Peyer's patch (tissue), 4 donors: ENCODE measurements around the gene SLC45A1. TPM values are rescaled to one million over a fixed set of nuclear protein-coding genes. Genes with fewer than 3 reads are reported as not detected.
"Not testable (repeated sequence)": the region's sequence is repeated elsewhere in the genome, so short reads cannot be mapped to it uniquely, and the experiment has no call there.

ENCODE experiments used
- DNase-seq, 3 donors: peaks; one replicate each; pipeline ENCODE4 v3.0.0-alpha.2; 2017 to 2019
- H3K27ac ChIP-seq, 4 donors: fragments of 200-600 bp; sonication (generic); one replicate each; pipeline ENCODE4 v1.5.1; 2016 to 2019
- H3K27me3 ChIP-seq, 2 donors: fragments of 200-600 bp; sonication (generic); one replicate each; pipeline ENCODE4 v1.5.1; 2019
- H3K36me3 ChIP-seq, 3 donors: fragments of 200-600 bp; sonication (generic); one replicate each; pipeline ENCODE4 v1.5.1; 2016 to 2019
- H3K4me1 ChIP-seq, 4 donors: fragments of 200-600 bp; sonication (generic); one replicate each; pipeline ENCODE4 v1.5.1; 2016 to 2019
- H3K4me3 ChIP-seq, 4 donors: fragments of 200-600 bp; sonication (generic); 1 replicate in 3 of 4; 2 replicates in 1 of 4; pipeline ENCODE4 v1.5.1; 2016 to 2019; ENCODE audit warnings: mild to moderate bottlenecking in 1 of 4
- H3K9me3 ChIP-seq, 4 donors: fragments of 200-600 bp; sonication (generic); one replicate each; pipeline ENCODE4 v1.5.1; 2016 to 2019; ENCODE audit warnings: mild to moderate bottlenecking in 1 of 4
- POLR2A ChIP-seq, 2 donors: fragments of 450-650 bp; IDR thresholded peaks; one replicate each; pipeline ENCODE4 v1.5.1; 2017; ENCODE audit warnings: antibody characterized with exemption in 2 of 2, mild to moderate bottlenecking in 2 of 2, moderate library complexity in 2 of 2
- total RNA-seq, 4 donors: library from RNA; depleted of rRNA; stranded (reverse); fragments of >200 nt; gene quantifications; one replicate each; pipeline ENCODE4 v1.1.0, GENCODE V29; 2016
- TF ChIP-seq, protein P1 (sequence below), 6 experiments: fragments of 450-650 bp in 4 of 6; fragments of 200-600 bp in 2 of 6; sonication (generic) in 1 of 6; IDR thresholded peaks; one replicate each; pipeline ENCODE4 v1.5.1; 2017 to 2019; ENCODE audit warnings: antibody characterized with exemption in 6 of 6, mild to moderate bottlenecking in 3 of 6, moderate library complexity in 1 of 6

The SLC45A1 gene
- 1 to 10 TPM in 2 of 4 donors, under 1 TPM in 2; 0.70 to 2.5 (median 1.1) TPM for total RNA-seq

- TF ChIP-seq, protein P1, sequence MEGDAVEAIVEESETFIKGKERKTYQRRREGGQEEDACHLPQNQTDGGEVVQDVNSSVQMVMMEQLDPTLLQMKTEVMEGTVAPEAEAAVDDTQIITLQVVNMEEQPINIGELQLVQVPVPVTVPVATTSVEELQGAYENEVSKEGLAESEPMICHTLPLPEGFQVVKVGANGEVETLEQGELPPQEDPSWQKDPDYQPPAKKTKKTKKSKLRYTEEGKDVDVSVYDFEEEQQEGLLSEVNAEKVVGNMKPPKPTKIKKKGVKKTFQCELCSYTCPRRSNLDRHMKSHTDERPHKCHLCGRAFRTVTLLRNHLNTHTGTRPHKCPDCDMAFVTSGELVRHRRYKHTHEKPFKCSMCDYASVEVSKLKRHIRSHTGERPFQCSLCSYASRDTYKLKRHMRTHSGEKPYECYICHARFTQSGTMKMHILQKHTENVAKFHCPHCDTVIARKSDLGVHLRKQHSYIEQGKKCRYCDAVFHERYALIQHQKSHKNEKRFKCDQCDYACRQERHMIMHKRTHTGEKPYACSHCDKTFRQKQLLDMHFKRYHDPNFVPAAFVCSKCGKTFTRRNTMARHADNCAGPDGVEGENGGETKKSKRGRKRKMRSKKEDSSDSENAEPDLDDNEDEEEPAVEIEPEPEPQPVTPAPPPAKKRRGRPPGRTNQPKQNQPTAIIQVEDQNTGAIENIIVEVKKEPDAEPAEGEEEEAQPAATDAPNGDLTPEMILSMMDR (IDR thresholded peaks at IDR 0.05), result peak in 1 of 6 experiments; percentile 7
- TF ChIP-seq POLR2A (IDR thresholded peaks at IDR 0.05), result peak in 1 of 2 donors; percentile 34
- H3K36me3 ChIP-seq, result no peaks in the 10 kb centered on the region
- peaks cover 3 to 21% (median 10%) of the 10 kb centered on the region in 4 donors for H3K4me1 ChIP-seq
- peak within 1 kb of the TSS in 3 of 4 donors; percentile 3 to 62 (median 30) for H3K27ac ChIP-seq
- H3K27me3 ChIP-seq, result no peaks in the 10 kb centered on the region
- DNase-seq, result peak; percentile 75 to 90 (median 80)
- H3K4me3 ChIP-seq, result peak within 1 kb of the TSS; percentile 40 to 70 (median 66)
- H3K9me3 ChIP-seq, result no peaks in the 10 kb centered on the region
Measured at GRCh38 chr1:8317647-8318381, at the start of gene SLC45A1. Gene SLC45A1, plus strand, starts transcription at chr1:8318114. Its CDS starts 6,216 bp downstream, at chr1:8324330.

DNA sequence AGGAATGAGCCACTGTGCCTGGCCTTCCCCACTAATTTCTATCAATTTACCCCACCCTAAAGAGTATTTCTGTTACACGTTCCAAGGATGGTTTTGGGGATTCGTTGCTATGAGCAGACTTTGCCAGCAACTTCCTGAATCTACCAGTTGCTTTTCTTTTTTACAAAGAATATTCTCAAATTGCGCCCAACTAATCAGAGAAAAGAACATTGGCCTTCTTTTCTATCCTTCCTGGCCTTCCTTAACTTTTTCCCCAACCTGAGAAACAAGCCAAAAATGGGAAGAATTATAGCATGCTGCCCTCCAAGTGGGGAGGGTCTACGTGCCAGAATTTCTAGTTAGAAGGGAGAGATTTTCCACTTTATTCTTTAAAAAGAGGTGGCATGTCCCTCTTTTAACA lies 44.9 kb upstream of the SLC45A1 start:
- no peak for DNase-seq
- TF ChIP-seq, protein P1 (IDR thresholded peaks at IDR 0.05), result no peak
- no peak for TF ChIP-seq POLR2A (IDR thresholded peaks at IDR 0.05)
- H3K9me3 ChIP-seq, result no peaks in the 10 kb centered on the region
- no peaks in the 10 kb centered on the region for H3K27me3 ChIP-seq
- H3K27ac ChIP-seq, result no peak overlapping the region
- H3K36me3 ChIP-seq, result no peaks in the 10 kb centered on the region
- no peak overlapping the region for H3K4me3 ChIP-seq
- no peaks in the 10 kb centered on the region for H3K4me1 ChIP-seq

DNA sequence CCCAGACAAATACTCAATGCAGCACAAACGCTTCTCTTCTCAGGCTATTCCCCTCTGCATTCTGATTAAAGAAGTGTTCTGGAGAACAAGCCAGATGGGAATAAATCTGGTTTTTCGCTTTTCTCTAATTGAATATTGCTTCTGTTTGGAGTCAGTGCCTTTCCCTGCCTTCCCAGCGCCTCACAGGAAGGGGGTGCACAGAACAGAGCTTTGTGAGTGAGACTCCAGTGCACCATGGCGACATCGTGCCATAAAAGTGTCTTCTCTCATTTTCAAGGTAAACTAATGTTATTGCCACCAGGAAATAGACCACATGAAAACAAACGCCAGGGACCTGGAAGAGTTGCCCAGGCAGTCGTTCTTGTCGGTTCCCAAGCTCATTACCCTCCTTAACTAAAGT lies 43.6 kb upstream of the SLC45A1 start:
- TF ChIP-seq, protein P1 (IDR thresholded peaks at IDR 0.05), result no peak
- TF ChIP-seq POLR2A (IDR thresholded peaks at IDR 0.05), result no peak
- Histone ChIP-seq H3K27me3 (no peaks in the 10 kb centered on the region), H3K4me3 (no peak overlapping the region), H3K9me3 (no peaks in the 10 kb centered on the region), H3K27ac (no peak overlapping the region), H3K36me3 (no peaks in the 10 kb centered on the region), H3K4me1 (no peaks in the 10 kb centered on the region)
- no peak for DNase-seq

GRCh38 chr1:8276173-8276914 lies 41.6 kb upstream of the SLC45A1 start:
- Histone ChIP-seq H3K9me3 (no peaks in the 10 kb centered on the region), H3K36me3 (no peaks in the 10 kb centered on the region), H3K27me3 (no peaks in the 10 kb centered on the region), H3K4me3 (no peak overlapping the region), H3K27ac (no peak overlapping the region), H3K4me1 (no peaks in the 10 kb centered on the region)
- no peak for TF ChIP-seq POLR2A (IDR thresholded peaks at IDR 0.05)
- TF ChIP-seq, protein P1 (IDR thresholded peaks at IDR 0.05), result no peak
- no peak for DNase-seq

DNA sequence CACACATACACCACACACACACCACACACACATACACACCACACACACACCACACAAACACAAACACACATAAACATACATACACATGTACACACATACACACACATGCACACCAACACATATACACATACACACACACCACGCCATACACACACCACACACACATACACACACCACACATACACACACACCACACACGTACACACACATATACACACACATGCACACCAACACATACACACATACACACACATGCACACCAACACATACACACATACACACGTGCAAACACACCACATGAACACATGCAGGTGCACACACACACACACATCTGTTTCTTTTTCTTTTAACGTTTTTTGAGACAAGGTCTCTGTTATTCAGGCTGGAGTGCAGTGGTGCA lies 41.0 kb upstream of the SLC45A1 start:
- H3K4me3 ChIP-seq, result no peak overlapping the region
- TF ChIP-seq, protein P1 (IDR thresholded peaks at IDR 0.05), result no peak
- TF ChIP-seq POLR2A (IDR thresholded peaks at IDR 0.05), result no peak

DNA sequence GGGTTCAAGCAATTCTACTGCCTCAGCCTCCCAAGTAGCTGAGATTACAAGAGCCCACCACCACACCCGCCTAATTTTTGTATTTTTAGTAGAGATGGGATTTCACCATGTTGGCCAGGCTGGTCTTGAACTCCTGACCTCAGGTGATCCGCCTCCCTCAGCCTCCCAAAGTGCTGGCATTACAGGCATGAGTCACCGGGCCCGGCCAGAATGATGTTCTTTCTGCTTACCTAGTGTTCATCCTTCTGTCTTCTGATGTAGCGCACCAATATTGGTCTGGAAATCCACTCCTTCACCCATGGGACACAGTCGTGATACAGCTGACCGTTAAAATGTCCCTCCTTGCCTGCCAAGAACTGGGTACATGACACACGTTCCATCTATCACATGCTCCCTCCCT lies 39.2 kb upstream of the SLC45A1 start:
- not testable (repeated sequence) for H3K4me3 ChIP-seq, H3K27ac ChIP-seq, H3K27me3 ChIP-seq, H3K4me1 ChIP-seq, DNase-seq, H3K9me3 ChIP-seq, H3K36me3 ChIP-seq

More for the DNA sequence above, 41.0 kb upstream of the SLC45A1 start:
- no peaks in the 10 kb centered on the region for H3K27me3 ChIP-seq
- no peaks in the 10 kb centered on the region for H3K36me3 ChIP-seq
- no peak overlapping the region for H3K27ac ChIP-seq
- DNase-seq, result no peak
- no peaks in the 10 kb centered on the region for H3K4me1 ChIP-seq
- no peaks in the 10 kb centered on the region for H3K9me3 ChIP-seq
